Measurements from ENCODE around the gene BRAP.

DNA sequence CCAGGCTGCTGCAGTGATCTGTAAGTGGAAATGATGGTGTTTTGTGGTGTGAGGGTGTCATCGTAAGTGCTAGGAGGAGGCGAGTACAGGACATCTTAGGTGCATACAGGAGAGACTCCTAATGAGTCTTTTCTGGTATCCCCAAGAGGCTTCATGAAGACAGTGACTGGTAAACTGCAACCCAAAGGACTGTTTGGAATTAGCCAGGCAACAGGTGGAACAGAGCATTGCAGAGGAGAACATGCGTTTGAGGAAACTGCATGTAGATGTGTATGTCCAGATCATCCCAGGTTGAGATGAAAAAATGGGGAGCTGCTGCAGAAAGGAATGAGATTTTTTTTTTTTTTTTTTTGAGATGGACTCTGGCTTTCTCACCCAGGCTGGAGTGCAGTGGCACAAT, 5.5 kb upstream of the BRAP start:
- TF ChIP-seq, protein P1, sequence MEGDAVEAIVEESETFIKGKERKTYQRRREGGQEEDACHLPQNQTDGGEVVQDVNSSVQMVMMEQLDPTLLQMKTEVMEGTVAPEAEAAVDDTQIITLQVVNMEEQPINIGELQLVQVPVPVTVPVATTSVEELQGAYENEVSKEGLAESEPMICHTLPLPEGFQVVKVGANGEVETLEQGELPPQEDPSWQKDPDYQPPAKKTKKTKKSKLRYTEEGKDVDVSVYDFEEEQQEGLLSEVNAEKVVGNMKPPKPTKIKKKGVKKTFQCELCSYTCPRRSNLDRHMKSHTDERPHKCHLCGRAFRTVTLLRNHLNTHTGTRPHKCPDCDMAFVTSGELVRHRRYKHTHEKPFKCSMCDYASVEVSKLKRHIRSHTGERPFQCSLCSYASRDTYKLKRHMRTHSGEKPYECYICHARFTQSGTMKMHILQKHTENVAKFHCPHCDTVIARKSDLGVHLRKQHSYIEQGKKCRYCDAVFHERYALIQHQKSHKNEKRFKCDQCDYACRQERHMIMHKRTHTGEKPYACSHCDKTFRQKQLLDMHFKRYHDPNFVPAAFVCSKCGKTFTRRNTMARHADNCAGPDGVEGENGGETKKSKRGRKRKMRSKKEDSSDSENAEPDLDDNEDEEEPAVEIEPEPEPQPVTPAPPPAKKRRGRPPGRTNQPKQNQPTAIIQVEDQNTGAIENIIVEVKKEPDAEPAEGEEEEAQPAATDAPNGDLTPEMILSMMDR (IDR thresholded peaks at IDR 0.05): no peak
- TF ChIP-seq POLR2A (IDR thresholded peaks at IDR 0.05) (no peak), EP300 (IDR thresholded peaks at IDR 0.05) (no peak)
